Esophagus squamous epithelium (tissue), 4 donors: ENCODE measurements around the gene MAD1L1.

ENCODE experiments used
- POLR2A ChIP-seq, 4 donors: fragments of 450-650 bp; IDR thresholded peaks; one replicate each; pipeline ENCODE4 v1.6.1; 2017; ENCODE audit warnings: antibody characterized with exemption in 4 of 4, mild to moderate bottlenecking in 4 of 4, moderate library complexity in 3 of 4
- TF ChIP-seq, protein P1 (sequence below), 6 experiments: fragments of 450-650 bp in 4 of 6; fragments of 200-600 bp in 2 of 6; sonication (generic) in 2 of 6; IDR thresholded peaks; one replicate each; pipeline ENCODE4 v1.5.1; 2016 to 2019; ENCODE audit warnings: antibody characterized with exemption in 6 of 6, mild to moderate bottlenecking in 4 of 6, moderate library complexity in 4 of 6

DNA sequence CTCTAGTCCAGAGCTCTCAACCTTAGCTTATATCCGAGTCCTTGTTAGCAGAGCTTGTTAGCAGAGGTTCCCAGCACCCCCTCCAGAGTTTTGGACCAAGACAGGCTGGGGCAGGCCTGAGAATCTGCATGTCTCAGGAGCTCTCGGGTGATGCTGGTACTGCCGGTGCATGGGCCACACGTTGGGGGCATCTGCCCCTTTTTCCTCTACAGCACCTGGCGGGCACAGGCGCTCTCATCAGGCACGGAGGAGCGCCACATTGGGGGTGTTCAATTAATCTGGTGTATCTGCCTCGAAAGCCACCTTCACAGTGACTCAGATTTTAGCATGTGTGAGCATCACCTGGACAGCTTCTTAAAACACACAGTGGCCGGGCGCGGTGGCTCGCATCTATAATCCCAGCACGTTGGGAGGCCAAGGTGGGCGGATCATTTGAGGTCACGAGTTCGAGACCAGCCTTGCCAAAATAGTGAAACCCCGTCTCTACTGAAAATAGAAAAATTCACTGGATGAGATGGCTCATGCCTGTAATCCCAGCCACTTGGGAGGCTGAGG lies 445.0 kb downstream of the MAD1L1 start:
- no peak for TF ChIP-seq POLR2A (IDR thresholded peaks at IDR 0.05)
- TF ChIP-seq, protein P1, sequence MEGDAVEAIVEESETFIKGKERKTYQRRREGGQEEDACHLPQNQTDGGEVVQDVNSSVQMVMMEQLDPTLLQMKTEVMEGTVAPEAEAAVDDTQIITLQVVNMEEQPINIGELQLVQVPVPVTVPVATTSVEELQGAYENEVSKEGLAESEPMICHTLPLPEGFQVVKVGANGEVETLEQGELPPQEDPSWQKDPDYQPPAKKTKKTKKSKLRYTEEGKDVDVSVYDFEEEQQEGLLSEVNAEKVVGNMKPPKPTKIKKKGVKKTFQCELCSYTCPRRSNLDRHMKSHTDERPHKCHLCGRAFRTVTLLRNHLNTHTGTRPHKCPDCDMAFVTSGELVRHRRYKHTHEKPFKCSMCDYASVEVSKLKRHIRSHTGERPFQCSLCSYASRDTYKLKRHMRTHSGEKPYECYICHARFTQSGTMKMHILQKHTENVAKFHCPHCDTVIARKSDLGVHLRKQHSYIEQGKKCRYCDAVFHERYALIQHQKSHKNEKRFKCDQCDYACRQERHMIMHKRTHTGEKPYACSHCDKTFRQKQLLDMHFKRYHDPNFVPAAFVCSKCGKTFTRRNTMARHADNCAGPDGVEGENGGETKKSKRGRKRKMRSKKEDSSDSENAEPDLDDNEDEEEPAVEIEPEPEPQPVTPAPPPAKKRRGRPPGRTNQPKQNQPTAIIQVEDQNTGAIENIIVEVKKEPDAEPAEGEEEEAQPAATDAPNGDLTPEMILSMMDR (IDR thresholded peaks at IDR 0.05): no peak
